HEK293 (cell line): Measurements from ENCODE around the gene ADAR.

ENCODE experiments used
- CTCF ChIA-PET: fragments of 350-600 bp; formaldehyde crosslinking; extraction: SDS; loops from one replicate; lab custom pipeline; 2021; ENCODE audit warnings: antibody characterized with exemption; lab: Yijun Ruan, JAX
- POLR2A ChIA-PET: fragments of 300-600 bp; formaldehyde crosslinking; extraction: SDS; loops from one replicate; lab custom pipeline; 2020; ENCODE audit warnings: antibody characterized with exemption, inconsistent platforms; lab: Yijun Ruan, JAX
- H3K27ac ChIP-seq: fragments of 200-500 bp; sonication (Bioruptor generic); 2 replicates; pipeline ENCODE4 v1.5.1; 2014; ENCODE audit warnings: low read depth, low read length, control low read depth, inconsistent platforms; ENCODE audit errors: extremely low read depth
- H3K36me3 ChIP-seq, 2 experiments: fragments of 200-500 bp in 1 of 2; sonication (Bioruptor generic) in 1 of 2; 1 replicate in 1 of 2; 2 replicates in 1 of 2; pipeline ENCODE4 v1.5.1; 2014 to 2017; ENCODE audit warnings: inconsistent platforms in 2 of 2, low read length in 2 of 2; ENCODE audit not compliant: control insufficient read depth in 2 of 2, insufficient read depth in 1 of 2
- H3K4me1 ChIP-seq: fragments of 200-500 bp; sonication (Bioruptor generic); 2 replicates; pipeline ENCODE4 v1.5.1; 2014; ENCODE audit warnings: mild to moderate bottlenecking, low read length, inconsistent platforms; ENCODE audit not compliant: control insufficient read depth, insufficient read depth
- H3K4me3 ChIP-seq: 2 replicates; pipeline ENCODE4 v1.5.1; 2011; ENCODE audit warnings: low read depth, mild to moderate bottlenecking, control low read depth, low read length, moderate library complexity
- H3K9me3 ChIP-seq: fragments of 200-500 bp; sonication (Bioruptor generic); 2 replicates; pipeline ENCODE4 v1.5.1; 2014; ENCODE audit warnings: low read depth, low read length, inconsistent platforms; ENCODE audit not compliant: control insufficient read depth, insufficient read depth
- BCL11A ChIP-seq: fragments of 450-650 bp; formaldehyde crosslinking; IDR thresholded peaks from 2 replicates; pipeline ENCODE4 v1.5.1; 2016; ENCODE audit warnings: low read depth, missing biosample characterization, missing genetic modification characterization
- BCL11B ChIP-seq: fragments of 450-650 bp; formaldehyde crosslinking; IDR thresholded peaks from 2 replicates; pipeline ENCODE4 v1.5.1; 2016; ENCODE audit warnings: low read depth, missing biosample characterization, missing genetic modification characterization
- CTCF ChIP-seq: fragments of 450-650 bp; formaldehyde crosslinking; IDR thresholded peaks from 2 replicates; pipeline ENCODE4 v1.5.1; 2016; ENCODE audit warnings: missing biosample characterization, missing genetic modification characterization
- EGR2 ChIP-seq: fragments of 450-650 bp; formaldehyde crosslinking; IDR thresholded peaks from 2 replicates; pipeline ENCODE4 v1.5.1; 2016; ENCODE audit warnings: low read depth, missing biosample characterization, missing genetic modification characterization
- HOXC10 ChIP-seq: sonication (generic); formaldehyde crosslinking; IDR thresholded peaks from 2 replicates; pipeline ENCODE4 v1.8.1; 2023; ENCODE audit warnings: mild to moderate bottlenecking, missing genetic modification reagents
- INSM2 ChIP-seq: fragments of 450-650 bp; formaldehyde crosslinking; IDR thresholded peaks from 2 replicates; pipeline ENCODE4 v1.5.1; 2016; ENCODE audit warnings: missing biosample characterization, missing genetic modification characterization
- ZBTB8A ChIP-seq: fragments of 450-650 bp; formaldehyde crosslinking; IDR thresholded peaks from 2 replicates; pipeline ENCODE4 v1.5.1; 2016; ENCODE audit warnings: missing biosample characterization, missing genetic modification characterization
- ZEB2 ChIP-seq: fragments of 450-650 bp; formaldehyde crosslinking; IDR thresholded peaks from 2 replicates; pipeline ENCODE4 v1.5.1; 2016; ENCODE audit warnings: missing biosample characterization, missing genetic modification characterization
- ZFHX2 ChIP-seq: fragments of 450-650 bp; formaldehyde crosslinking; conservative IDR thresholded peaks from 2 replicates; pipeline ENCODE4 v1.5.1; 2016; ENCODE audit warnings: missing biosample characterization, missing genetic modification characterization
- ZNF10 ChIP-seq: fragments of 450-650 bp; formaldehyde crosslinking; IDR thresholded peaks from 2 replicates; pipeline ENCODE4 v1.5.1; 2017; ENCODE audit warnings: missing biosample characterization, missing genetic modification characterization
- ZNF157 ChIP-seq: fragments of 450-650 bp; formaldehyde crosslinking; IDR thresholded peaks from 2 replicates; pipeline ENCODE4 v1.5.1; 2016; ENCODE audit warnings: missing biosample characterization, missing genetic modification characterization
- ZNF202 ChIP-seq: fragments of 450-650 bp; formaldehyde crosslinking; IDR thresholded peaks from 2 replicates; pipeline ENCODE4 v1.5.1; 2016; ENCODE audit warnings: missing biosample characterization, missing genetic modification characterization, borderline replicate concordance
- ZNF211 ChIP-seq: fragments of 450-650 bp; formaldehyde crosslinking; IDR thresholded peaks from 2 replicates; pipeline ENCODE4 v1.5.1; 2016; ENCODE audit warnings: low read depth, missing biosample characterization, missing genetic modification characterization
- ZNF311 ChIP-seq: fragments of 450-650 bp; formaldehyde crosslinking; IDR thresholded peaks from 2 replicates; pipeline ENCODE4 v1.5.1; 2017; ENCODE audit warnings: missing biosample characterization, missing genetic modification characterization, borderline replicate concordance
- ZNF416 ChIP-seq: fragments of 450-650 bp; formaldehyde crosslinking; IDR thresholded peaks from 2 replicates; pipeline ENCODE4 v1.5.1; 2016; ENCODE audit warnings: missing biosample characterization, missing genetic modification characterization
- ZNF423 ChIP-seq: fragments of 450-650 bp; formaldehyde crosslinking; IDR thresholded peaks from 2 replicates; pipeline ENCODE4 v1.5.1; 2016; ENCODE audit warnings: missing biosample characterization, missing genetic modification characterization
- ZNF510 ChIP-seq: fragments of 450-650 bp; formaldehyde crosslinking; IDR thresholded peaks from 2 replicates; pipeline ENCODE4 v1.5.1; 2018; ENCODE audit warnings: mild to moderate bottlenecking, missing genetic modification characterization, missing biosample characterization; ENCODE audit not compliant: insufficient replicate concordance
- ZNF544 ChIP-seq: fragments of 450-650 bp; formaldehyde crosslinking; IDR thresholded peaks from 2 replicates; pipeline ENCODE4 v1.5.0; 2017; ENCODE audit warnings: missing biosample characterization, missing genetic modification characterization
- ZNF555 ChIP-seq: fragments of 450-650 bp; formaldehyde crosslinking; conservative IDR thresholded peaks from 2 replicates; pipeline ENCODE4 v1.5.1; 2017; ENCODE audit warnings: missing biosample characterization, mild to moderate bottlenecking, missing genetic modification characterization, inconsistent platforms
- ZNF610 ChIP-seq: fragments of 450-650 bp; formaldehyde crosslinking; IDR thresholded peaks from 2 replicates; pipeline ENCODE4 v1.5.1; 2016; ENCODE audit warnings: missing biosample characterization, missing genetic modification characterization, borderline replicate concordance
- ZNF621 ChIP-seq: fragments of 450-650 bp; formaldehyde crosslinking; IDR thresholded peaks from 2 replicates; pipeline ENCODE4 v1.5.1; 2017; ENCODE audit warnings: missing biosample characterization, missing genetic modification characterization
- ZNF623 ChIP-seq: fragments of 450-650 bp; formaldehyde crosslinking; IDR thresholded peaks from 2 replicates; pipeline ENCODE4 v1.5.1; 2016; ENCODE audit warnings: missing biosample characterization, missing genetic modification characterization
- ZNF768 ChIP-seq: fragments of 450-650 bp; formaldehyde crosslinking; IDR thresholded peaks from 2 replicates; pipeline ENCODE4 v1.5.1; 2018; ENCODE audit warnings: missing biosample characterization, mild to moderate bottlenecking, missing genetic modification characterization
- TF ChIP-seq, protein P1 (sequence below): fragments of 450-650 bp; IDR thresholded peaks from 2 replicates; pipeline ENCODE4 v1.5.1; 2018; ENCODE audit warnings: missing biosample characterization, missing genetic modification characterization
- TF ChIP-seq, protein P2 (sequence below): fragments of 450-650 bp; formaldehyde crosslinking; IDR thresholded peaks from 2 replicates; pipeline ENCODE4 v1.5.1; 2016; ENCODE audit warnings: missing biosample characterization, missing genetic modification characterization
- TF ChIP-seq, protein P3 (sequence below): fragments of 450-650 bp; formaldehyde crosslinking; IDR thresholded peaks from 2 replicates; pipeline ENCODE4 v1.5.1; 2016; ENCODE audit warnings: missing biosample characterization, missing genetic modification characterization

The ADAR gene

GRCh38 chr1:154552036-154552435 lies 56.0 kb downstream of the ADAR start:
- Histone ChIP-seq H3K27ac (no peak overlapping the region), H3K9me3 (no peaks in the 10 kb centered on the region), H3K36me3 (peaks cover 17 to 86% of the 10 kb centered on the region in 2 experiments), H3K4me3 (no peak overlapping the region), H3K4me1 (no peaks in the 10 kb centered on the region)
- no peak for TF ChIP-seq HOXC10
- no peak for TF ChIP-seq ZNF555 (tag by site-specific recombination)
- TF ChIP-seq ZNF610 (tag by site-specific recombination): no peak
- no peak for TF ChIP-seq ZNF544 (tag by site-specific recombination)
- TF ChIP-seq ZNF621: no peak
- no peak for TF ChIP-seq ZBTB8A (tag by site-specific recombination)
- TF ChIP-seq INSM2 (tag by site-specific recombination): no peak
- TF ChIP-seq ZNF768 (tag by site-specific recombination): no peak
- no peak for TF ChIP-seq ZNF311 (tag by site-specific recombination)
- no peak for TF ChIP-seq ZNF157 (tag by site-specific recombination)
- no peak for TF ChIP-seq ZNF10 (tag by site-specific recombination)
- TF ChIP-seq ZNF423 (tag by site-specific recombination): no peak
- TF ChIP-seq, protein P1, sequence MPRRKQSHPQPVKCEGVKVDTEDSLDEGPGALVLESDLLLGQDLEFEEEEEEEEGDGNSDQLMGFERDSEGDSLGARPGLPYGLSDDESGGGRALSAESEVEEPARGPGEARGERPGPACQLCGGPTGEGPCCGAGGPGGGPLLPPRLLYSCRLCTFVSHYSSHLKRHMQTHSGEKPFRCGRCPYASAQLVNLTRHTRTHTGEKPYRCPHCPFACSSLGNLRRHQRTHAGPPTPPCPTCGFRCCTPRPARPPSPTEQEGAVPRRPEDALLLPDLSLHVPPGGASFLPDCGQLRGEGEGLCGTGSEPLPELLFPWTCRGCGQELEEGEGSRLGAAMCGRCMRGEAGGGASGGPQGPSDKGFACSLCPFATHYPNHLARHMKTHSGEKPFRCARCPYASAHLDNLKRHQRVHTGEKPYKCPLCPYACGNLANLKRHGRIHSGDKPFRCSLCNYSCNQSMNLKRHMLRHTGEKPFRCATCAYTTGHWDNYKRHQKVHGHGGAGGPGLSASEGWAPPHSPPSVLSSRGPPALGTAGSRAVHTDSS (tag by site-specific recombination): no peak
- no peak for TF ChIP-seq ZFHX2 (tag by site-specific recombination)
- TF ChIP-seq, protein P2, sequence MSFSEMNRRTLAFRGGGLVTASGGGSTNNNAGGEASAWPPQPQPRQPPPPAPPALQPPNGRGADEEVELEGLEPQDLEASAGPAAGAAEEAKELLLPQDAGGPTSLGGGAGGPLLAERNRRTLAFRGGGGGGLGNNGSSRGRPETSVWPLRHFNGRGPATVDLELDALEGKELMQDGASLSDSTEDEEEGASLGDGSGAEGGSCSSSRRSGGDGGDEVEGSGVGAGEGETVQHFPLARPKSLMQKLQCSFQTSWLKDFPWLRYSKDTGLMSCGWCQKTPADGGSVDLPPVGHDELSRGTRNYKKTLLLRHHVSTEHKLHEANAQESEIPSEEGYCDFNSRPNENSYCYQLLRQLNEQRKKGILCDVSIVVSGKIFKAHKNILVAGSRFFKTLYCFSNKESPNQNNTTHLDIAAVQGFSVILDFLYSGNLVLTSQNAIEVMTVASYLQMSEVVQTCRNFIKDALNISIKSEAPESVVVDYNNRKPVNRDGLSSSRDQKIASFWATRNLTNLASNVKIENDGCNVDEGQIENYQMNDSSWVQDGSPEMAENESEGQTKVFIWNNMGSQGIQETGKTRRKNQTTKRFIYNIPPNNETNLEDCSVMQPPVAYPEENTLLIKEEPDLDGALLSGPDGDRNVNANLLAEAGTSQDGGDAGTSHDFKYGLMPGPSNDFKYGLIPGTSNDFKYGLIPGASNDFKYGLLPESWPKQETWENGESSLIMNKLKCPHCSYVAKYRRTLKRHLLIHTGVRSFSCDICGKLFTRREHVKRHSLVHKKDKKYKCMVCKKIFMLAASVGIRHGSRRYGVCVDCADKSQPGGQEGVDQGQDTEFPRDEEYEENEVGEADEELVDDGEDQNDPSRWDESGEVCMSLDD (tag by site-specific recombination): no peak
- TF ChIP-seq BCL11A (tag by site-specific recombination): no peak
- CTCF ChIA-PET: interaction anchor here (1.8 kb wide), 1 partner anchor 73 kb away, joined by 8 read pairs; no protein-coding TSS in a partner anchor
- POLR2A ChIA-PET: no interaction called here

DNA sequence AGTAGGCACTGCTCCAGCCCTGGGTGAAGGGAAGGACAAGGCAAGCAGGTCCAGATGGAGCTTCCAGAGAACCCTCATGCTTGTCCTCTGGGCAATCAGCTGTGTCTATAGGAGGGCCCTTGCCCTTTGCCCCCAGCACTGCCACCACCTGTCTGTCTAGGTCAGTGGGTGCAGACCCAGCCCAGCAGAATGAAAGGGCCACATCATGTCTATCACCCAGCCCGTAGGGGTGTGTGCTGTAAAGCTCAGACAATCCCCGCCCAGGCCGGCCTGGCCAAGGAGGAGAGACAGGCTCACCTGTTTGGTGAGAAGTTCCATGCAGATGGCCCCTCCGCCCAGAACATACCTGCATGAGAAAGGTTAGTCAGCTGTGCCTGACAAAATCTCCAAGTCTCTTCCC lies 56.5 kb downstream of the ADAR start:
- CTCF ChIA-PET: interaction anchor here (1.8 kb wide), 1 partner anchor 72 kb away, joined by 8 read pairs; no protein-coding TSS in a partner anchor
- no peak for TF ChIP-seq EGR2 (tag by site-specific recombination)
- no peak for TF ChIP-seq BCL11B (tag by site-specific recombination)
- TF ChIP-seq CTCF (tag by site-specific recombination): no peak
- TF ChIP-seq ZNF202 (tag by site-specific recombination): no peak
- no peak for TF ChIP-seq ZNF510
- TF ChIP-seq ZNF211 (tag by site-specific recombination): no peak
- TF ChIP-seq ZNF416 (tag by site-specific recombination): no peak
- TF ChIP-seq, protein P3, sequence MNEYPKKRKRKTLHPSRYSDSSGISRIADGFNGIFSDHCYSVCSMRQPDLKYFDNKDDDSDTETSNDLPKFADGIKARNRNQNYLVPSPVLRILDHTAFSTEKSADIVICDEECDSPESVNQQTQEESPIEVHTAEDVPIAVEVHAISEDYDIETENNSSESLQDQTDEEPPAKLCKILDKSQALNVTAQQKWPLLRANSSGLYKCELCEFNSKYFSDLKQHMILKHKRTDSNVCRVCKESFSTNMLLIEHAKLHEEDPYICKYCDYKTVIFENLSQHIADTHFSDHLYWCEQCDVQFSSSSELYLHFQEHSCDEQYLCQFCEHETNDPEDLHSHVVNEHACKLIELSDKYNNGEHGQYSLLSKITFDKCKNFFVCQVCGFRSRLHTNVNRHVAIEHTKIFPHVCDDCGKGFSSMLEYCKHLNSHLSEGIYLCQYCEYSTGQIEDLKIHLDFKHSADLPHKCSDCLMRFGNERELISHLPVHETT (tag by site-specific recombination): no peak
- no peak for TF ChIP-seq ZEB2 (tag by site-specific recombination)
- no peak for TF ChIP-seq ZNF623 (tag by site-specific recombination)
- no peak for TF ChIP-seq ZFHX2 (tag by site-specific recombination)

More for the DNA sequence above, 56.5 kb downstream of the ADAR start:
- POLR2A ChIA-PET: no interaction called here
- Histone ChIP-seq H3K4me3 (no peak overlapping the region), H3K36me3 (peaks cover 17 to 85% of the 10 kb centered on the region in 2 experiments), H3K4me1 (no peaks in the 10 kb centered on the region), H3K27ac (no peak overlapping the region), H3K9me3 (no peaks in the 10 kb centered on the region)
